GOT3 (cell line): ENCODE results near the gene USP34.
"Not testable (repeated sequence)": the region's sequence is repeated elsewhere in the genome, so short reads cannot be mapped to it uniquely, and the experiment has no call there.

Experiments used
- DNase-seq: peaks from one replicate; lab custom pipeline; 2025; ENCODE audit warnings: mixed read lengths; lab: John Stamatoyannopoulos, UW

Gene USP34

DNA sequence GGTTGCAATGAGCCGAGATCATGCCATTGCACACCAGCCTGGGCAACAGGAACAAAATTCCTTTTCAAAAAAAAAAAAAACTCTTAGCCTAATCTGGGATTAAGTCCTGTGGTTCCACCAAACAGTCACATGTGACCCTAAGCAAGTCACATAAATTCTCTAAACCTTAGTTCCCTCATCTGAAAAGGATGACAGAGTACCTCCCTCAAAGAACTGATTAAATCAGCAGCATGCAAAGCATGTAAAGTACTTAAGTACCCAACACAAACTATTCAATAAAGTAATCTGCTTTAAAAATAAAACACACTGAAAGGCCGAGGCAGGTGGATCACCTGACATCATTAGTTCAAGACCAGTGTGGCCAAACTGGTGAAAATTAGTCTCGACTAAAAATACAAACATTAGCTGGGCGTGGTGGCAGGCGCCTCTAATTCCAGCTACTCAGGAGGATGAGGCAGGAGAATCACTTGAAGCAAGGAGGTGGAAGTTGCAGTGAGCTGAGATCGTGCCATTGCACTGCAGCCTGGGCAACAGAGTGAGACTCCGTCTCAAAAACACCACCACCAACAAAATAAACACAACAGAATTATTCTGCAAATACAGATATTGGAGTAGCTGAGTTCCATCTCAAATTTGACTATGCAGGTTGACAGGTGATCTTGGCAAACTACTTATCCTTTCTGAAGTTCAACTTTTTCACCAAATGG, 7.0 kb downstream of the USP34 start:
- DNase-seq: no peak

DNA sequence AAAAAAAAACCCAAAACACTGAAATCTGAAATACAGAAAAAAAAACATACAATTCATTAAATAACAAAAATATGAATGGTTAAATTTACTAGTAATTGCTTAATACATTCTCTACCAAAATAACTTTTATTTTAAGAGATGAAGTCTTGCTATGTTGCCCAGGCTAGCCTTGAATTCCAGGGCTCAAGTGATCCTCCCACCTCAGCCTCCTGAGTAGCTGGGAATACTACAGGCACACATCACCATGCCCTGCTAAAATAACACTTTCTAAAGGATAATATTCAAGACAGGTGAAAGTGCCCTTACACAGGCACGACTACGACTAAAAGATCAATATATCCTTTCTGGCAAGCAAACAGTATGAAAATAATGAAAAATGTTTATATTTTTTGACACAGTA, 9.5 kb downstream of the USP34 start:
- DNase-seq: no peak

DNA sequence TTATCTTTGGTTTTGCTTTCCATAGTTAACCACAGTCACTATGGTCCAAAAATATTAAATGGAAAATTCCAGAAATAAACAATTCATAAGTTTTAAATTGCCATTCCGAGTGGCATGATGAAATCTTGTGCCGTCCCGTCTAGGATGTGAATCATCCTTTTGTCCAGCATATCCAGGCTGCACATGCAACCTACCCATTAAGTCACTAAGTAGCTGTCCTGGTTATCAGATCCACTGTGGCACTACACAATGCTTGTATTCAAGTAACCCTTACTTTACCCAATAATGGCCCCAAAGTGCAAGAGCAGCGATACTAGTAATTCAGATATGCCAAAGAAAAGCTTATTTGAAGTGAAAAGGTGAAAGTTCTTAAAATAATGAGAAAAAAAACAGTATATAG, 10.7 kb downstream of the USP34 start:
- no peak for DNase-seq

DNA sequence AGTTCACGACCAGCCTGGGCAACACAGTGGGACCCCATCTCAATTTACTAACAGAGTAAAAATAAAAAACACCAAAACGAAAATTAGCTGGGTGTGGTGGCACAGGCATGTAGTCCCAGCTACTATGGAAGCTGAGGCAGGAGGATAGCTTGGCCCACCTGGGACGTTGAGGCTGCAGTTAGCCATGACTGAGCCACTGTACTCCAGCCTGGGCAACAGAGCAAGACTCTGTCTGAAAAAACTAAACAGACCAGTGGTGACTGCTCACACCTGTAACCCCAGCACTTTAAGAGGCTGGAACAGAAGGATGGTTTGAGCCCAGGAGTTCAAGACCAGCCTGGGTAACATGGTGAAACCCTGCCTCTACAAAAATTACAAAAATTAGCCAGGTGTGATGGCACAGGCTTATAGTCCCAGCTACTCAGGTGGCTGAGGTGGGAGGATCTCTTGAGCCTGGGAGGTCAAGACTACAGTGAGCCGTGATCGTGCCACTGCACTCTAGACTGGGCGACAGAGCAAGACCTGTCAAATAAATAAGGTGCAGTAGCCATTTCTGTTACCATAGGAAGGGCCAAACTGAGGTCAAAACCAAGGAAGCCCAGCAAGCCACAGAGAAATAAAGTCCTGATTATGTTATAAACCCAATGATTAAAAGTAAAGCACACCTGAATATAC, 14.0 kb downstream of the USP34 start:
- DNase-seq: no peak

DNA sequence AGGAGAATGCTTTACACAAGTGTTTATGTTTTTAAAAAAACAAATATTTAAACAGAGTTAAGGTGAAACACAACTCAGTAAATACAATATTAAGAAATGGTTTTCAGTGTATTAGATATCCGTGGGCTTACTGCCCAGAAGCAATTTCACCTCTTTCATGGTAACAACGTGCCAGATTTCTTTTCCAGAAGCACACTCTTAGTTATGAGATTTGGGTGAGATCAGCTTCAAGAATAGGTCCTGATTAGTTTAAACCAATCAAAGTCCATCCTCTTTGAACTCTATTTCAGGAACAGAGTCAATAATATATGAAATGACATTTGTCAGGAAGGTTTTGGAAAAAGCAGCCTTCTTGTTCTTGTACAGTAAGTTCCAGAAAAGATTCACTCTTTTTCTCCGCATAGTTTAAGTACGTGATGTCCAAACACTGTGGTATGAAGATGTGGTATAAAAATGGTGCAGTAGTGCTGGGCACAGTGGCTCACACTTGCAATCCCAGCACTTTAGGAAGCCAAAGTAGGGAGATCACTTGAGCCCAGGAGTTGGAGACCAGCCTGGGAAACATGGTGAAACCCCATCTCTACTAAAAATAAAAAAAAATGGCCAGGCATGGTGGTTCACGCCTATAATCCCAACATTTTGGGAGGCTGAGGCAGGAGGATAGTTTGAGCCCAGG, 14.7 kb downstream of the USP34 start:
- DNase-seq: no peak

DNA sequence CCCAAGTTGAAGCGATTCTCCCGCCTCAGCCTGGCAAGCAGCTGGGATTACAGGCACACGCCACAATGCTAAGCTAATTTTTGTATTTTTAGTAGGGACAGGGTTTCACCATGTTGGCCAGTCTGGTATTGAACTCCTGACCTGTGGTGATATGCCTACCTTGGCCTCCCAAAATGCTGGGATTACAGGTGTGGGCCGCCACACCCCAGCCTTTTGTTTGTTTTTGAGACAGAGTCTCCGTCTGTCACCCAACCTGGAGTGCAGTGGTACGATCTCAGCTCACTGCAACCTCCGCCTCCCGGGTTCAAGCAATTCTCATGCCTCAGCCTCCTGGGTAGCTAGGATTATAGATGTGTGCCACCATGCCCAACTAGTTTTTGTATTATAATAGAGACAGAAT, 15.9 kb downstream of the USP34 start:
- not testable (repeated sequence) for DNase-seq

DNA sequence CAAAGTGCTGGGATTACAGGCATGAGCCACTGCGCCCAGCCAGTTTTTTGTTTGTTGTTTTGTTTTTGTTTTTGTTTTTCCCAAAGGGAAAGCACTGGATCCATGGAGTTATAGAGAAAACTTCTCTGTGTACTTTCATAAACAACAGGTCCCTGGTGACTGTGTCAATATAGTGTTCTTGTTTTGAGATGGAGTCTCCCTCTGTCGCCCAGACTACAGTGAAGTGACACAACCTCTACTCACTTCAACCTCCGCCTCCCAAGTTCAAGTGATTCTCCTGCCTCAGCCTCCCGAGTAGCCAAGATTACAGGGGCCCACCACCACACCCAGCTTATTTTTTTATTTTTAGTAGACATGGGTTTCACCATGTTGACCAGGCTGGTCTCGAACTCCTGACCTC, 16.5 kb downstream of the USP34 start:
- no peak for DNase-seq

DNA sequence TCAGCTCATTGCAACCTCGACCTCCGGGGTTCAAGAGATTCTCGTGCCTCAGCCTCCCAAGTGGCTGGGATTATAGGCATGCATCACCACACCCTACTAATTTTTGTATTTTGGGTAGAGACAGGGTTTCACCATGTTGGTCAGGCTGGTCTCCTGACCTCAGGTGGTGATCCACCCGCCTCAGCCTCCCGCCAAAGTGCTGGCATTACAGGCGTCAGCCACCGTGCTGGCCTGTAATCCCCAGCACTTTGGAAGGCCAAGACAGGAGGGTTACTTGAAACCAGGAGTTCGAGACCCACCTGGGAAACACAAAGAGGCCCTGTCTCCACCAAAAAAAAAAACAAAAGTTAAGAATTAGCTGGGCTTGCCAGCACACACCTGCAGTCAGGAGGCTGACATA, 18.5 kb downstream of the USP34 start:
- DNase-seq: no peak

DNA sequence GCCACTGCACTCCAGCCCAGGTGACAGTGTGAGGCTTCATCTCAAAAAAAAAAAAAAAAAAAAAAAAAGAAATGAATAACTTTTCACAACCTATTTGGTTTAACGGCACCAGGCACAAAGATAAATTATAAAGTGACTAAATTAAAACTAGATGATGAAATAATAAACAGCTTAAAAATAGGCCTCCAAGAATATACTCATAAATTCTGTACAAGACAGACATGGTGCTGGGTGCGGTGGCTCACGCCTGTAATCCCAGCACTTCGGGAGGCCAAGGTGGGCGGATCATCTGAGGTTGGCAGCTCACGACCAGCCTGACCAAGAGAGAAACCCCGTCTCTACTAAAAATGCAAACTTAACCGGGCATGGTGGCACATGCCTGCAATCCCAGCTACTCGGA, 19.7 kb downstream of the USP34 start:
- no peak for DNase-seq

DNA sequence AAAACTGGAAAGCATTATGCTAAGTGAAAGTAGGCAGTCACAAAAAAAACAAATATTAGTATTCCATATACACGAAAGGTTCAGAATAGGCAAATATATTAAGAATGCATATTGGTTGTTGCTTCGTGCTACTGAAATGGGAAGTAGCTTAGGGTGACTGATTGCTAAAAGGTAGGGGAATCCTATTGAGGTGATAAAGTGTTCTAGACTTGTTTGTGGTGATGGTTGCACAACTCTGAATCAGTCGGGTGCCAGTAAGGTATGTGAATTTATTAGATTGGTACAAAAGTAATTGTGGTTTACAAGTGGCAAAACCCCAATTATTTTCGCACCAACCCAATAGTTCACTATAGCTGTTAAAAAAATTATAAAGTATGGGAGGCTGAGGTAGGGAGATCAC, 20.7 kb downstream of the USP34 start:
- DNase-seq: no peak

DNA sequence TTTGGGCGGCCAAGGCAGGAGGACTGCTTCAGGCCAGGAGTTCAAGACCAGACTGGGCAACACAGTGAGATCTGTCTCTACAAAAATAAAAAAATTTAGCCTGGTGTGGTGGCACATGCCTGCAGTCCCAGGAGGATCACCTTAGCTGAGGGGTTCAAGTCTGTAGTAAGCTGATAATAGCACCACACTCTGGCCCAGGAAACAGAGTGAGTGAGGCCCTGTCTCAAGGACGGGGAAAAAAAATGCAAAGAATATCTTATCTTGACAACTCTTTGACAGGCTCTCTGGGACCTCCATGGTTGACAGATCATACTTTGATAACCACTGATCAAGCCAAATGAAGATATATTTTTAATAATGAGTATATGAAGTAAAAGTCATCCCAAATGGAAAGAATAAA, 22.7 kb downstream of the USP34 start:
- no peak for DNase-seq

DNA sequence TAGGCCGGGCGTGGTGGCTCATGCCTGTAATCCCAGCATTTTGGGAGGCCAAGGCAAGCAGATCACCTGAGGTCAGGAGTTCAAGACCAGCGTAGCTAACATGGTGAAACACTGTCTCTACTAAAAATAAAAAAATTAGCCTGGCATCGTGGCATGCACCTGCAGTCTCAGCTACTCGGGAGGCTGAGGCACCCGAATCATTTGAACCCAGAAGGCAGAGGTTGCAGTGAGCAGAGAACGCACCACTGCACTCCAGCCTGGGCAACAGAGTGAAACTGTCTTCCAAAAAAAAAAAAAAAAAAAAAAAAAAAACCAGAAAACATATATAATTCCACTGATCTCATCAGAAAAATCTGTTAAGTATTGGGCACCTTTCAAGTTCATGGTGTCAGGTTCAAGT, 23.9 kb downstream of the USP34 start:
- DNase-seq: not testable (repeated sequence)

DNA sequence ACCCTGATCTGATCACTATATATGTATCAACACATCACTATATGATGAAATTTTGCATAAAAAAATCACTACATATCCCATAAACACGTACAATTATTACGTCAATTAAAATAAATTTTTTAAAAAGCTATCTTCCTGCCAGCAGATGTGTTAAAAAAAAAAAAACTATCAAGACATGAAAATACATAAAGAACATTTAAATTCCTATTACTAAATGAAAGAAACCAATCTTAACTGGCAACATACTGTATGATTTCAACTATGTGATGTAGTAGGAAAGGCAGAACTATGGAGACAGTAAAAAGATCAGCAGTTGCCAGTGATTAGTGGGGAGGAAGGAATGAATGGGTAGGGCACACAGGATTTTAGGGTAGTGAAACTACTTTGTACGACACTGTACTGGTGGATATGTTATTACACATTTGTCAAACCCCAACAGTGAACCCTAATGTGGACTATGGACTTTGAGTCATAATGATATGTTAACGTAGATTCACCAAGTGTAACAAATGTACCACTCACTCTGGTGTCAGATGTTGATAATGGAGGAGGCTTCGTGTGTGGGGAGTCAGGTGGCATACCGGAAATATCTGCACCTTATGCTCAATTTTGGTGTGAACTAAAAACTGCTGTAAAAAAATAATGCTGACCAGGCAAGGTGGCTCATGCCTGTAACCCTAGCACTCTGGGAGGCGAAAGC, 27.4 kb downstream of the USP34 start:
- DNase-seq: no peak

DNA sequence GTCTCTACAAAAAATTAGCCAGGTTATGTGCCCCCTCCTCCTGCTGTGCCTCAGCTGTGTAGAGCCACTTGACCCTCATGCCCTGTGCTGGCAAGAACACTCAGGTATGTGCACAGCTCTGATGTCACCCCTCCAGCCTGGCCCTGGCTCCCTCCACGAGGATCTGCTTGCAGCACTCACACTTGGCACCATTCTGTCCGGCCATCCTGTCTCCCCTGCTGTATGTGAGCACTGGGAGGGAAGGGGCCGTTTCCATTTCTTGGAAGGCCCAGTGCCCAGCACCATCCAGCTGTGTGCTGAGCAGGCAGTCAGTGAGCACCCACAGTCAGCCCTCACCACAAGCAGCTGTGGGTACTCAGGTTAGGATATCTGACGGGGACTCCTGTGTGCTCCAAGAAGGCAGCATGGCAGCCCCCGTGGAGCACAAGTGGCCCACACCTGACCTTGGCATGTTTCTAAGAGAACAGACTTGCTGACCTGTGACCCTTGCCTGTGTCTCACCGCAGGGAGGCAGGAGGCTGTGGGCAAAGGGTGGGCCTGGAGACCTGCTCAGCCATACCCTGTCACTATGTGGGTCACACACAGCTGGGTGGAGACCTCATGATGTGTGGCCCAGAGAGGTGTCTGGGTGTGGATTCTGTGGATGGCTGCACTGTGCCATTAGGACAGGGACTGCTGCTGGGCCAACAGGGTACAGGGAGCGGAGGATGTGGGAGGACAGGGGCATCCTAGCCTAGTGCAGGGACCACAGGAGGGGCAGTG, 31.5 kb downstream of the USP34 start:
- no peak for DNase-seq

DNA sequence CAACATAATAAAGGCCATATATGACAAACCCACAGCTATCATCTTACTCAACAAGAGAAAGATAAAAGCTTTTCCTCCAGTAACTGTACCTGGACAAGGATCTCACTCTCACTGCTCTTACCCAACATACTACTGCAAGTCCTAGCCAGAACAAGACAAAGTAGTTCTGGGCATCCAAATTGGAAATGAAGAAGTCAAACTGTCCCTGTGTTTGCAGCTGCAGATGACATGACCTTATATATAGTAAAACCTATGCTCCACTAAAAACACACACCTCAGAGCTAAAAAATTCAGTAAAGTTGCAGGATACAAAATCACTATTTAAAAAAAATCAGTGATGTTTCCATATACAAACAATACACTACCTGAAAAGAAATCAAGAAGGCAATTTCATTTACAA, 32.2 kb downstream of the USP34 start:
- no peak for DNase-seq

DNA sequence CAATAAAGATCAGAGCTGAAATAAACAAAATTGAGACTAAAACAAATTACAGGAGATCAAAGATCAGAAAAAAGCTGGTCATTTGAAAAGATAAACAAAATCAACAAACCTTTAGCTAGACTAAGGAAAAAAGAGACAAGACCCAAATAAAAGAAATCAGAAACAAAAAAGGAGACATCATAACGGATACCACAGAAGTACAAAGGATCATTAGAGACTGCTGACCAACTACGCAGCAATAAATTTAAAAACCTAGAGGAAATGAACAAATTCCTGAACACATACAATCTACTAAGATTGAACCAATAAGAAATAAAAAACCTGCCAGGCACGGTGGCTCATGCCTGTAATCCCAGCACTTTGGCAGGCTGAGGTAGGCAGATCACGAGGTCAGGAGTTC, 33.7 kb downstream of the USP34 start:
- no peak for DNase-seq

DNA sequence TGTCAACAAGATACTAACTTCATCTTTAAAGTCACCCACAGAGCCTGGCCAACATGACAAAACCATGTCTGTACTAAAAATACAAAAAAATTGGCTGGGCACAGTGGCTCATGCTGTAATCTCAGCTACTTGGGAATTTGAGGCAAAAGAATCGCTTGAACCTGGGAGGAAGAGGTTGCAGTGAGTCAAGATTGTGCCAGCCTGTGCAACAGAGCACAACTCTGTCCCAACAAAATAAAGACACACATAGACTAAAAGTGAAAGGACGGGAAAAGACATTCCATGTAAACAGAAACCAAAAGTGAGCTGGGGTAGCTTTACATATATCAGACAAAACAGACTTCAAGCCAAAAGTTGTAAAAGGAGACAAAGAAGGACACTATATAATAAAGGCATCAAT, 34.8 kb downstream of the USP34 start:
- DNase-seq: no peak

DNA sequence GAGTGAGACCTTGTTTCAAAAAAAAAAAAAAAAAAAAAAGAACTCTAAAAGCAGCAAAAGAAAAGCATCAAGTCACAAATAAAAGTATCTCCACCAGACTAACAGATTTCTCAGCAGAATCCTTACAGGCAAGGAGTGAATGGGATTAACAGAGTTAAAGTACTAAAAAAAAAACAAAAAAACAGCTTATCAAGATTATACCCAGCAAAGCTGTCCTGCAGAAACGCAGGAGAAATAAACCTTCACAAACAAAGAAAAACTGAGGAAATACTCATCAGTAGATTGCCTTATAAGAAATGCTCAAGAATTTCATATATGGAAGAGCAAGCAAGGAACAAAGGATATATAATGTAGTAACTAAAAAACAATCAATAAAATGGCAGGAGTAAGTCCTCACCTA, 35.6 kb downstream of the USP34 start:
- no peak for DNase-seq

DNA sequence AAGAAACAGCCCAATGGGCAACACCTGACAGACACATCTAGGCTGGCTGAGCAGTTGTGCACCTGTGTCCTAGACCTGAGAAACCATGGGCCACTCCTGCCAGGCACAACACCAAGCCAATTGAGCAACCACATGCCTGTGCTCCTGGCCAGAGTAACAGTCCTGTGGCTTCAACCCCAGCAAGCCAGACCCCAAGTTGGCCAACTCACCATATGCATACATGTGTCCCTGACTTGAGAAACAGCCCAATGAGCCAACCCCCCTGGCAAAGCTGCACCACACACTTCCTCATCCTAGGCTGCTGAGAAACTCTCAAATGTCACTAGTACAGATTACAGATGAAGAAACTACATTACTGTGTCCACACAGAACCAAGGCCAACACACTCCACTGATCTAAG, 36.6 kb downstream of the USP34 start:
- DNase-seq: no peak

DNA sequence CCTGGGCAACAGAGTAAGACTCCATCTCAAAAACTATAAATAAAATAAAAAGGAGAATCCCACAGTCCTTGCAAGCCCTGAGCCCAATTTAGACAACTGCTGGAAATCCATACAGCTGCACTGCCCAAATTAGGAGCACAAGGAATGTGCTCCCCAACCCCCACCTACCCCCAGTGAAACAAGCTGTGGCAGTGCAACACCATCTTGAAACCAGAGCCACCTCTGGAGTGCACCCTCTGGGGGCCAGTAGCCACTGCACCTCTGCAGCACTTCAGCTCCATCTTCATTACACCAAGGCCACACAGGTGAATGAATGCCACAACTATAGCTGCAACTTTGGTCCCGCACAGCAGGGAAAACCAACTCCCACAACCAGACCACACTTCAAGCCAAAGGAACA, 37.3 kb downstream of the USP34 start:
- no peak for DNase-seq

DNA sequence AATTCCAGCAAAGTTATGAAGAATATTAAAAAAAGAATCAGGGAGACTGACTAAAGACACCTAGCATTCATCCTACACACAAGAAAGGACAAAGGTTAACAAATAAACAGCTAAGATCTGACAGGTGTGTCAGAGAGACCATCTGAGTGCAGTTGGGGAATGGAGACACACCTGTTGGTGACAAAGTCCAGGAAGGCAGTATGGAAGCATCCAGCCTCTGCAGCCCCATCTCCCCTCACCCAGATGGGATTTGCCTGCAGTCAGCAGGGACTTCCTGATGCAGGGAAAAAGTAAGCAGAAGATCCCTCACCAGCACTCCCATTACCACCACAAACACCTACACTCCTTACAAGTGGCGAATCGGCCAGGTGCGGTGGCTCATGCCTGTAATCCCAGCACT, 37.9 kb downstream of the USP34 start:
- DNase-seq: no peak

DNA sequence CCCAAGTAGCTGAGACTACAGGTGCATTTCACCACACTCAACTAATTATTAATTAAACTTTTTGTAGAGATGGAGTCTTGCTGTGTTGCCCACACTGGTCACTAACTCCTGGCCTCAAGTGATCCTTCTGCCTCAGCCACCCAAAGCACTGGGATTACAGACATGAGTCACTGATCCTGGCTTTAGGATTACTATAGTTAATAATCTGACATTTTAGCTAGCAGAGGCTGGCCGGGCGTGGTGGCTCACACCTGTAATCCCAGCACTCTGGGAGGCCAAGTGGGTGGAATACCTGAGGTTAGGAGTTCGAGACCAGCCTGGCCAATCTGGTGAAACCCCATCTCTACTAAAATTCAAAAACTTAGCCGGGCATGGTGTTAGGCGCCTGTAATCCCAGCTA, 39.5 kb downstream of the USP34 start:
- DNase-seq: no peak
